Keratinocyte (primary cell): ENCODE measurements around the gene ARID3C. TPM values are rescaled to one million over a fixed set of nuclear protein-coding genes. Genes with fewer than 3 reads are reported as not detected.

ENCODE experiments used
- DNase-seq: peaks from one replicate; pipeline ENCODE4 v3.0.0-alpha.2; 2011; ENCODE audit warnings: low read depth, missing footprints, low spot score
- FAIRE-seq: peaks from 2 replicates; lab custom pipeline; 2011; peaks lifted over from hg19 to GRCh38; lab: Jason Lieb, UNC
- H2AFZ ChIP-seq: 2 replicates; pipeline ENCODE4 v1.6.0; 2012; ENCODE audit warnings: low read length, control low read depth, inconsistent platforms; ENCODE audit not compliant: control insufficient read depth
- H3K27ac ChIP-seq: 2 replicates; pipeline ENCODE4 v1.5.1; 2011; ENCODE audit warnings: low read length; ENCODE audit not compliant: control insufficient read depth, insufficient read depth
- H3K27me3 ChIP-seq: 3 replicates; pipeline ENCODE4 v1.6.0; 2011; ENCODE audit warnings: low read length; ENCODE audit not compliant: control insufficient read depth, insufficient read depth; ENCODE audit errors: extremely low read depth
- H3K36me3 ChIP-seq, 2 experiments: 2 replicates in 1 of 2; 3 replicates in 1 of 2; pipeline ENCODE4 v1.5.1; 2011; ENCODE audit warnings: low read length in 2 of 2, mild to moderate bottlenecking in 1 of 2; ENCODE audit not compliant: control insufficient read depth in 2 of 2, insufficient read depth in 2 of 2; ENCODE audit errors: extremely low read depth in 1 of 2
- H3K4me1 ChIP-seq: 3 replicates; pipeline ENCODE4 v1.5.1; 2011; ENCODE audit warnings: low read length; ENCODE audit not compliant: control insufficient read depth, insufficient read depth; ENCODE audit errors: extremely low read depth
- H3K4me2 ChIP-seq: 3 replicates; pipeline ENCODE4 v1.6.0; 2011; ENCODE audit warnings: low read depth, low read length; ENCODE audit not compliant: control insufficient read depth, insufficient read depth; ENCODE audit errors: extremely low read depth
- H3K4me3 ChIP-seq, 3 experiments: fragments of 200-600 bp in 1 of 3; sonication (generic) in 1 of 3; 2 replicates in 2 of 3; 3 replicates in 1 of 3; pipeline ENCODE4 v1.5.1; 2011 to 2016; ENCODE audit warnings: low read length in 3 of 3, mild to moderate bottlenecking in 3 of 3, control low read depth in 2 of 3, inconsistent platforms in 1 of 3, low read depth in 1 of 3, mixed read lengths in 1 of 3, mixed run types in 1 of 3, moderate library complexity in 1 of 3; ENCODE audit not compliant: control insufficient read depth in 2 of 3, insufficient read depth in 2 of 3; ENCODE audit errors: extremely low read depth in 1 of 3
- H3K79me2 ChIP-seq: 2 replicates; pipeline ENCODE4 v1.6.0; 2012; ENCODE audit warnings: low read length; ENCODE audit not compliant: control insufficient read depth, insufficient read depth
- H3K9ac ChIP-seq: 3 replicates; pipeline ENCODE4 v1.6.0; 2011; ENCODE audit warnings: low read length; ENCODE audit not compliant: control insufficient read depth, insufficient read depth; ENCODE audit errors: extremely low read depth
- H3K9me1 ChIP-seq: 3 replicates; pipeline ENCODE4 v1.6.0; 2011; ENCODE audit warnings: low read length; ENCODE audit not compliant: control insufficient read depth, insufficient read depth; ENCODE audit errors: extremely low read depth
- H3K9me3 ChIP-seq: 2 replicates; pipeline ENCODE4 v1.5.1; 2012; ENCODE audit warnings: low read depth, low read length; ENCODE audit not compliant: control insufficient read depth
- H4K20me1 ChIP-seq: 3 replicates; pipeline ENCODE4 v1.6.0; 2011; ENCODE audit warnings: low read length; ENCODE audit not compliant: control insufficient read depth, insufficient read depth; ENCODE audit errors: extremely low read depth
- EZH2 ChIP-seq: IDR thresholded peaks from one replicate; pipeline ENCODE4 v1.6.1; 2012; ENCODE audit warnings: inconsistent platforms, mild to moderate bottlenecking, low read length, moderate library complexity
- dilution Hi-C: fragments of 300-500 bp; cut with MboI; formaldehyde crosslinking; loops from one replicate; pipeline ENCODE4 v1.7.0; 2020; ENCODE audit warnings: low sequenced_read_pairs; ENCODE audit not compliant: extremely low pct_ligation_motif_present
- polyA plus RNA-seq, 5 experiments: library from polyadenylated mRNA; depleted of rRNA in 3 of 5; stranded (reverse) in 3 of 5; stranded (forward) in 1 of 5; unstranded in 1 of 5; fragments of >200 nt; gene quantifications; 1 replicate in 1 of 5; 2 replicates in 3 of 5; 3 replicates in 1 of 5; pipeline versions ENCODE4 v1.2.1 to v1.2.3, GENCODE V29; 2011 to 2012; ENCODE audit warnings: missing spikeins in 2 of 5, low read depth in 1 of 5, low replicate concordance in 1 of 5
- TF ChIP-seq, protein P1 (sequence below), 3 experiments: IDR thresholded peaks in 1 of 3; conservative IDR thresholded peaks in 1 of 3; optimal IDR thresholded peaks in 1 of 3; 2 replicates in 2 of 3; 3 replicates in 1 of 3; pipeline versions ENCODE3 to v1.5.1; 2011; ENCODE audit warnings: low read length in 3 of 3, mild to moderate bottlenecking in 3 of 3, moderate library complexity in 2 of 3, control low read depth in 1 of 3, inconsistent platforms in 1 of 3; ENCODE audit not compliant: insufficient read depth in 2 of 3; ENCODE audit errors: extremely low read depth in 1 of 3

Gene ARID3C
- polyA plus RNA-seq, 1 donor (not counting 4 experiments of a cell fraction or from before 2014, with no cell fraction given): not detected

- no peaks in the 10 kb centered on the region for H4K20me1 ChIP-seq
- peak within 1 kb of the TSS; percentile 86 for H3K27ac ChIP-seq
- peak within 1 kb of the TSS; percentile 55 for H3K9ac ChIP-seq
- no peaks in the 10 kb centered on the region for H3K27me3 ChIP-seq
- FAIRE-seq (peak; percentile 77), DNase-seq (no peak)
- H3K36me3 ChIP-seq: peaks cover 0 to 2% of the 10 kb centered on the region in 2 experiments
- H3K4me1 ChIP-seq: peaks cover 58% of the 10 kb centered on the region
- H3K9me1 ChIP-seq: peaks cover under 1% of the 10 kb centered on the region
- peaks cover 16% of the 10 kb centered on the region for H3K79me2 ChIP-seq
- H3K4me2 ChIP-seq: peak within 1 kb of the TSS; percentile 49
- H3K9me3 ChIP-seq: no peaks in the 10 kb centered on the region
- dilution Hi-C loops: no loop called here
- peak within 1 kb of the TSS in 1 of 3 experiments; percentile 4 for H3K4me3 ChIP-seq
- H2AFZ ChIP-seq: peak within 1 kb of the TSS; percentile 64
- TF ChIP-seq, protein P1, sequence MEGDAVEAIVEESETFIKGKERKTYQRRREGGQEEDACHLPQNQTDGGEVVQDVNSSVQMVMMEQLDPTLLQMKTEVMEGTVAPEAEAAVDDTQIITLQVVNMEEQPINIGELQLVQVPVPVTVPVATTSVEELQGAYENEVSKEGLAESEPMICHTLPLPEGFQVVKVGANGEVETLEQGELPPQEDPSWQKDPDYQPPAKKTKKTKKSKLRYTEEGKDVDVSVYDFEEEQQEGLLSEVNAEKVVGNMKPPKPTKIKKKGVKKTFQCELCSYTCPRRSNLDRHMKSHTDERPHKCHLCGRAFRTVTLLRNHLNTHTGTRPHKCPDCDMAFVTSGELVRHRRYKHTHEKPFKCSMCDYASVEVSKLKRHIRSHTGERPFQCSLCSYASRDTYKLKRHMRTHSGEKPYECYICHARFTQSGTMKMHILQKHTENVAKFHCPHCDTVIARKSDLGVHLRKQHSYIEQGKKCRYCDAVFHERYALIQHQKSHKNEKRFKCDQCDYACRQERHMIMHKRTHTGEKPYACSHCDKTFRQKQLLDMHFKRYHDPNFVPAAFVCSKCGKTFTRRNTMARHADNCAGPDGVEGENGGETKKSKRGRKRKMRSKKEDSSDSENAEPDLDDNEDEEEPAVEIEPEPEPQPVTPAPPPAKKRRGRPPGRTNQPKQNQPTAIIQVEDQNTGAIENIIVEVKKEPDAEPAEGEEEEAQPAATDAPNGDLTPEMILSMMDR (optimal IDR thresholded peaks at IDR 0.05 in 1 of 3, IDR thresholded peaks at IDR 0.05 in 1 of 3, conservative IDR thresholded peaks at IDR 0.05 in 1 of 3; ENCODE audit: extremely low read depth in 1 of 3, insufficient read depth in 2 of 3, low read length in 3 of 3): no peak
- TF ChIP-seq EZH2: no peak
These were observed 33.8 kb upstream of the ARID3C start, which contains the start of gene CCL27 for GRCh38 chr9:34662526-34663302. Gene CCL27 (minus strand): TSS chr9:34662657. CDS start chr9:34662633, 24 bp downstream.

DNA sequence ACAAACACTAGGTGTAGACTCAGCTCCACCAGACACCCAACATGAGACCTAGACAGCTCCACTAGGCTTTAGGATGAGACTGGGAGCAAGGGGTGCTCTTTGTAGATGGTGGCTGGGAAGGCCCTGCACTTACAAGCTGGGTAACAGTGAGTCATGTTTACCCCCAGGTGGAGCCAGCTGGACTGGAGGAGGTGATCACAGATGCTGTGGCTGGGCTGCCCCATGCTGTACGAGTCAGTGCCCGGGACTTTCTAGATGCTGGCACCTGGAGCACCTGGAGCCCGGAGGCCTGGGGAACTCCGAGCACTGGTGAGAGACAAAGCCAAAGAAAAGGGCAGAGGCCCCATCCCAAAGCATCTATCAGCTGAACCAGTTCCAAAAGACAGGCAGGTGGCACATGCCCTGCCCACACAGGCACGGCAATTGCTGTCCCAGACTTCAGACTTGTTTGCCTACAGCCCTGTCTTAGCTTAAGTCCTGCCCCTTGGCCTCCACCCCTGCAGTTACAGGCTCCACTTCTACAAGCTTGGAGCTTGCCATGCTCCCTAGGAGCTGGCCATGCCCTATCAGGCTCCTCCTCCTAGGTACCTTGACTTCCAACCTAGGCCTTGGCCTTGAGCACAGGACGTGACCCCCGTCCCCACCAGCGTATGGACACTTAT is 30.9 kb upstream of the ARID3C start:
- H3K27ac ChIP-seq: no peak overlapping the region
- dilution Hi-C loops: no loop called here
- peak; percentile 84 for FAIRE-seq
- no peak overlapping the region for H3K4me3 ChIP-seq
- H3K9ac ChIP-seq: no peak overlapping the region
- H2AFZ ChIP-seq: no peak overlapping the region
- TF ChIP-seq, protein P1 (optimal IDR thresholded peaks at IDR 0.05 in 1 of 3, IDR thresholded peaks at IDR 0.05 in 1 of 3, conservative IDR thresholded peaks at IDR 0.05 in 1 of 3; ENCODE audit: extremely low read depth in 1 of 3, insufficient read depth in 2 of 3, low read length in 3 of 3): no peak
- TF ChIP-seq EZH2: no peak
- H3K27me3 ChIP-seq: peaks cover 5% of the 10 kb centered on the region
- no peaks in the 10 kb centered on the region for H4K20me1 ChIP-seq
- H3K9me1 ChIP-seq: no peaks in the 10 kb centered on the region
- H3K4me2 ChIP-seq: no peak overlapping the region
- no peaks in the 10 kb centered on the region for H3K9me3 ChIP-seq
- peak; percentile 82 for DNase-seq
- H3K36me3 ChIP-seq: no peaks in the 10 kb centered on the region
- no peaks in the 10 kb centered on the region for H3K79me2 ChIP-seq
- peaks cover 51% of the 10 kb centered on the region for H3K4me1 ChIP-seq
